NCI-H526 treated with DMSO at 0.1 percent for 48 hours (cell line): ENCODE results near the gene SUCNR1.
A peak's percentile ranks its signal among the peaks of the same experiment; 100 is the strongest.
"Not testable (repeated sequence)": the region's sequence is repeated elsewhere in the genome, so short reads cannot be mapped to it uniquely, and the experiment has no call there.

Experiments used
- DNase-seq: peaks from one replicate; lab custom pipeline; 2025; lab: John Stamatoyannopoulos, UW

SUCNR1 gene

GRCh38 chr3:151871639-151872468 lies 1.6 kb upstream of the SUCNR1 start:
- DNase-seq: no peak

DNA sequence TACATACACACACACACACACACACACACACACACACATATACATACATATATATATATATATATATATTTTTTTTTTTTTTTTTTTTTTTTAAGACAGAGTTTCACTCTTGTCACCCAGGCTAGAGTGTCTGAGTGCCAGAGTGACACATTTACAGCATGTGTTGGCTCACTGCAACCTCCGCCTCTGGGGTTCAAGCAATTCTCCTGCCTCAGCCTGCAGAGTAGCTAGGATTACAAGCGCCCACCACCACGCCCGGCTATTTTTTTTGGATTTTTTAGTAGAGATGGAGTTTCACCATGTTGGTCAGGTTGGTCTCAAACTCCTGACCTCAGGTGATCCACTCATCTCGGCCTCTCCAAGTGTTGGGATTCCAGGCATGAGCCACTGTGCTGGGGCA lies 636 bp downstream of the SUCNR1 start:
- not testable (repeated sequence) for DNase-seq

DNA sequence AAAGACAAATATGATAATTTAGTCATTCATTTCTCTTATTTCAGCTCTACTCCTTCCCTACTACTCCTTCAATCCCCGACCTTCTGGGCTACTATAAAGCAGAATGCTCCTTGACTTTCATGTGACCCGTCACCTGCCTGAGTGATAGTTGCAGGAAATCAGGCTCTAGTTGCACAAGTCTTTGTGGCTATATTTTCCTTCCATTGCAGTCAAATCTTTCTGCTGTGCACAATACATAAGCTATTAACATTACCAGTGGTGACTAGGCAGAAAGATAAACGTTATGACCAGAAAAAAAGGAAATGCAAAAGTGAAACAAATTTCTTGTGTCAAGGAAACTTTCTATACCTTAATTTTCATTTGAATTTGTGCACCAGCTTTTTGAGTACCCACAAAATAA lies 2.3 kb downstream of the SUCNR1 start:
- DNase-seq: peak; percentile 43

DNA sequence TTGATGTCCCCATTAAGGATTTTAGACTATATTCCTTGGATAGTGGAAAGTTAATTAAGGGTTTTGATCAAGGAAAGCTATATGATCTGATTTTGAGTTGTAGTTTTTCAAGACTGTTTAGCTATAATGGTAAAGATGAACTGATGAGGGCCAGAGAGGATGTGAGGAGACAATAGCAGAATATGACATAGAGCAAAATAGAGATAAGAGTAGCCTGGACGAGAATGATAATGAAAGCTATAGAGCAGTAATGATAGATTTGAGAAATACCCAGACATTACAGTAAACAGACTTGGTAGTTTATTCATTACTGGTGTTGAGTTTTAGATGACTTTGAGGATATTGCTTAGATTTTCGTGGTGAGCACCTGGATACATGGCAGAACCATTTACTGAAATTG lies 3.8 kb downstream of the SUCNR1 start:
- no peak for DNase-seq

GRCh38 chr3:151878465-151878864 lies 5.0 kb downstream of the SUCNR1 start:
- DNase-seq: no peak

DNA sequence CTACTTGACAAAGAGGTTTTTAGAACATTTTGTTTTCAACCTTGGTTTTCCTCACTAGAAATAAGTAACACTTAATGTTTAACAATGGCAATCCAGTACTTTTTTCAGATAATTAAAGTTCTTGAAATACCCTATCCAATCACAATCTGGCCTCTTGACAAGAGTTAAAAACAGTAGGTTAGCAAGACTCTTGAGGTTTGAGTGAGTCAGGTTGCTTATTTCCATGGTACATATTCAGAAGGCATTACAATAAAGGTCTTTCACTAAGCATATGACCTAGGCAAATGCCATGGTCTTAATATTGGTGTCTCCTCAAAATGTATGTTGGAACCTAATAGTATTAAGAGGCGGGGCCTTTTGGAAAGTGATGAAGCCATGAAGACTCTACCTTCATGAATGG lies 5.6 kb downstream of the SUCNR1 start:
- DNase-seq: no peak

DNA sequence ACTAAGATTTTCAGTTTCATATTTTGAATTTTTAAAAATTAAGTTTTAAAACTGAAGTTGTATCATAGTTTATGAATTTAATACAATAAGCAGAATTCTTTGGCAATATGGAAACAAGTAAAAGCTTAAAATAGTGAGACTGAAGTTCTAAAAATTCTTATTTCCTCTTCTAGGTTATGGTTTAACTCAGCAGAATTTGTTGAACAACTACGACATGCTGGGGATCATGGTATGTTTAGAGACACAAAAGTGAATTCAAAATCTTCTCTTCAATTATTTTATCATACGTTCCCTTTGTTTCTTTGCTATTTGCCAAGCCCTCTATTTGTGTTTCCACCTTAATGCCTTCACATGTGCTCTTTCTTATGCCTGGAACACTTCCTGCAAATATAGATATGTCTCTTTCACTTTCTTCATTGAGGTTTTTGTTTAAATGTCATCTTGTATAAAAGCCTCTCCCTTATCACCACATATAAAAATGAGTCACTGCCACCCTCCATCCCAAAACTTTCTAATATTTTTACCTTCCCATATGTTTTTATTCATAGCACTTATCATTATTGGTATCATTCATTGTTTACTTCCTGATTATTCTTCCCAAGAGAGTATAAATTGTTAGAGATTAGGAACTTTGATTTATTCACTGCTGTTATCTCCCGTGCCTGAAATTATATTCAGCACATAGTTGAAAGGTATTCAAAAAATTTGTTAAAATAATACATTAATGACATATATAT lies 6.4 kb downstream of the SUCNR1 start:
- DNase-seq: no peak

GRCh38 chr3:151880416-151880690 lies 6.9 kb downstream of the SUCNR1 start:
- no peak for DNase-seq

- DNase-seq: no peak
These were observed 7.7 kb downstream of the SUCNR1 start for GRCh38 chr3:151881137-151881536.

- not testable (repeated sequence) for DNase-seq
These were observed 12.0 kb downstream of the SUCNR1 start for GRCh38 chr3:151885397-151885796.

DNA sequence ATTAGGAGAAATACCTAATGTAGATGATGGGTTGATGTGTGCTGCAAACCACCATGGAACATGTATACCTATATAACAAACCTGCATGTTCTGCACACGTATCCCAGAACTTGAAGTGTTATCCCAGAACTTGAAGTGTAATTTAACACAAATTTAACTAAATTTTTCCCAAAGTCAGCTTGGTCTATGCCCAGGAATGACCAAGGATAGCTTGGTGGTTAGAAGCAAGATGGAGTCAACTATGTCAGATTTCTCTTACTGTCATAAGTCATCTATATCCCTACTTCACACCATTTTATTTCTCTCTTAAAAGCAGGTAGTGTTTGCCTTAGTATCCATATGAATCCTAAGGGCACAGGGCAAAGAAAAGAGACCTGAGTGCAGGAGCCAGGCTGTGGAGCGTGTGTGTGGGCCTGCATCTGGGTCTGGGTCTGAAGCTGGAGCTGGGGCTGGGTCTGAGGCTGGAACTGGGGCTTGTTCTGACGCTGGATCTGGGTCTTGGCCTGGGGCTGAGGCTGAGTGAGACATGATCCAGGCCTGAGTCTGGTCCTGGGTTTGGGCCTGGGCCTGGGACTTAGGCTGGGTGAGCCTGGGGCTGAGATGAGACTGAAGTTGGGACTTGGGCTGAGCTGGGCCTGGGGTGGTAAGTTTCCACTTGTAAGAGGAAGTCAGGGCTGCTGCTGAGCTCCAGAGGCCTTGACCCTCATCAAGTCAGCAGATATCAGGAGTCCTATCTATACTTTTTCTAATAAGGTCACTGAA lies 14.2 kb downstream of the SUCNR1 start:
- not testable (repeated sequence) for DNase-seq

- DNase-seq: no peak
These were observed 17.3 kb downstream of the SUCNR1 start for GRCh38 chr3:151890721-151891141.

DNA sequence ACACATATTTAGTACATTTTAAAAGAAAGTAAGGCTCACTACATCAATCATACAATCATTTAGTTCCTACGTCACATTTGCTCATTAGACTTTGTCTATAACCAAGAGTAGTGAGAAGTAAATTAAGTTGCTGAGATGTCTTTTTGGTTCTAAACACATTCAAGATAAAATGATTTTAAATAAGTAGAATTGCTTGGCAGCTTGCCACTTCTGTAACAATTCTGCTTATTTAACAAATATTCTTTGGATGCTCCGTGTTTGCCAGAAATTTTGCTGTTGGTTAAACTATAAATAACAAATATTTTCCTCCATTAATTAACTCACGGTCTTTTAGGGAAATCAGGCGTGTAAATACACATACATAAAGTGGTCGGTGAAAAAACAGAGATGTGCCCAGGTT lies 18.3 kb downstream of the SUCNR1 start:
- DNase-seq: no peak

GRCh38 chr3:151894219-151894618 lies 20.8 kb downstream of the SUCNR1 start:
- DNase-seq: no peak

DNA sequence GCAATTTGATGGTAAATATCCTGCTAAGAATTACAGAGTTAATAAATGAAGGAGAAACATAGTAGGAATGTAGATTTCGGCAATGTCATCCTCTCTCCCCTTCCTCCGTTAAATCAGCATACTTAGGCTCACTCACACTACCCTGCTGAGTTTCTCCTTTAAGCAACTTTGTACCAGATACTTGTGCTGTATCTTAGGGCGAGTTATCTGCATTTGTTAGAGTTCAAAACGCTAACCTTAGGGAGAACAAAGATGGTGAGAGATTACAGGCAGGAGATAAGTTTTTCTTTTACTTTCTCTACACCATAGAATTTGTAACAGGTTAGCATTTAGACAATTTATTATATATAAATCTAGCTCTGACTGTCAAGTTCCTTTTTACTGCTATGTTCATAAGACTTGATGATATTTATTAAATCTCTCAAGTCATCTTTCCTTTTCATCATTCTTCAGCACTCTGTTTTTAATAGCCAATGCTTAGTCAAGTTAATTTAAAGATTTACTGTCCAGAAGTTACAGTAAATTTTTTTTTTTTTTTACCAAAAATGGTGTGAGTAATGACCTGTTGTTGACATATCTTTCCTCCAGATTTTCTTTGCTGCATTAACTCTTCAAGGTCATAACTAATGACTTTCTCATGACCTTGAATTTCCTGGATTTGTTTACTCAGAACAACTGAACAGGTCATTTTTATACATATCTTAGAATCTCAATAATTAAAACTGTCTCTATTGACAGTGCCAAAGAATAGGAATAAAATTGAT lies 22.2 kb downstream of the SUCNR1 start:
- no peak for DNase-seq

GRCh38 chr3:151896246-151897012 lies 23.0 kb downstream of the SUCNR1 start:
- DNase-seq: peak; percentile 34

GRCh38 chr3:151898121-151898520 lies 24.7 kb downstream of the SUCNR1 start:
- DNase-seq: not testable (repeated sequence)

GRCh38 chr3:151898564-151899261 lies 25.3 kb downstream of the SUCNR1 start:
- not testable (repeated sequence) for DNase-seq

DNA sequence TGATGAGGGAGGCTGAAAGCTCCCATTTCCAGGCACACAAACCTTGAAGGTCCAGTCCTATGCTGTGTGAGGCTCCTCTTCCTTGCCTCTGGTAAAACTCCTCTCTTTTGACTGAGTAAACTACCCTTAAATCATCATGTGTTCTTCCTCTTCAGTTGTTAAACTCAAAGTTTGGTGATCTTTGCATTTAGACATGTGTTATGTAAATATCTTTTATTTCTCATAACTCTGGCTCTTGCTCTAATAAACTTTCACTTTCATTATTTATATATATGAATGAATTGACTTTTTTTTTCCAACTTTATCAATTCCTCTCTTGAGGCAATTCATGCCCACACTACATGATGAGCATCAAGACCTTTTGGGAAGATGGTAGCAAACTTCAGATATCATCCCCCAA lies 26.6 kb downstream of the SUCNR1 start:
- no peak for DNase-seq

DNA sequence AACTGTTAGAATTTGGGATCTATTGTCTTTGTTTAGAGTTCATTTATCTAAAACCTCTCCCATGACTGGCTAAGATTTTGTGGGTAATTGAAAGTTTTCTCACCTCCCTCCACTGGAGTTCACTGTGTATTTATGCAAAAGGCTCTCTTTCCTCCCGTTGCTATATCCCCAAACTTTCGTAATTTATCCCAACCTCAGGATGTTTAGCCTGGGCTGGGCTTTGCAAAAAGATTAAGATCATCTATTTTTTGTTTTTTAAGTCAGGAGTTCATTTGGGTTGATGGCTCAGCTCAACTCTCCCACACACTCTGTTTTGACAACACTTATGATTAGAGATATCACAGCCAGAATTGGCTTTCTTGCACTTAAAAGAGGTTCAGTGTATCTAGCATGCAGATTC lies 27.0 kb downstream of the SUCNR1 start:
- no peak for DNase-seq
